DMS79 (cell line): Measurements from ENCODE around the gene MRGPRD.
"Not testable (repeated sequence)": the region's sequence is repeated elsewhere in the genome, so short reads cannot be mapped to it uniquely, and the experiment has no call there.

ENCODE experiments used
- DNase-seq: peaks from one replicate; lab custom pipeline; 2025; lab: John Stamatoyannopoulos, UW

Gene MRGPRD

GRCh38 chr11:68993546-68993945 lies 12.8 kb upstream of the MRGPRD start:
- no peak for DNase-seq

GRCh38 chr11:68992743-68993255 lies 12.0 kb upstream of the MRGPRD start:
- DNase-seq: no peak

GRCh38 chr11:68990995-68991780 lies 10.4 kb upstream of the MRGPRD start:
- no peak for DNase-seq

GRCh38 chr11:68989936-68990606 lies 9.3 kb upstream of the MRGPRD start:
- no peak for DNase-seq

- DNase-seq: no peak
Measured at GRCh38 chr11:68988491-68988890, 7.7 kb upstream of the MRGPRD start.

GRCh38 chr11:68987211-68987610 lies 6.4 kb upstream of the MRGPRD start:
- no peak for DNase-seq

GRCh38 chr11:68983801-68984200 lies 3.0 kb upstream of the MRGPRD start:
- no peak for DNase-seq

GRCh38 chr11:68982134-68982533 lies 1.3 kb upstream of the MRGPRD start:
- no peak for DNase-seq

- DNase-seq: no peak
Measured at GRCh38 chr11:68979931-68980775, 633 bp downstream of the MRGPRD start.

- DNase-seq: no peak
Measured at GRCh38 chr11:68978931-68979594, 1.7 kb downstream of the MRGPRD start.

- no peak for DNase-seq
Measured at GRCh38 chr11:68978626-68978930, 2.2 kb downstream of the MRGPRD start.

GRCh38 chr11:68977781-68978625 lies 2.8 kb downstream of the MRGPRD start:
- no peak for DNase-seq

- no peak for DNase-seq
Measured at GRCh38 chr11:68976563-68976962, 4.2 kb downstream of the MRGPRD start.

- no peak for DNase-seq
Measured at GRCh38 chr11:68976095-68976494, 4.7 kb downstream of the MRGPRD start.

- DNase-seq: no peak
Measured at GRCh38 chr11:68974421-68975194, 6.2 kb downstream of the MRGPRD start.

- not testable (repeated sequence) for DNase-seq
Measured at GRCh38 chr11:68973706-68974105, 7.1 kb downstream of the MRGPRD start.

- DNase-seq: no peak
Measured at GRCh38 chr11:68973219-68973618, 7.6 kb downstream of the MRGPRD start.

- no peak for DNase-seq
Measured at GRCh38 chr11:68970921-68971636, 9.7 kb downstream of the MRGPRD start.

- DNase-seq: no peak
Measured at GRCh38 chr11:68969386-68969785, 11.4 kb downstream of the MRGPRD start.
